Stomach (tissue), 9 donors: ENCODE measurements around the gene BCHE. TPM values are rescaled to one million over a fixed set of nuclear protein-coding genes. Genes with fewer than 3 reads are reported as not detected.
A peak's percentile ranks its signal among the peaks of the same experiment; 100 is the strongest.

ENCODE experiments used
- DNase-seq, 2 donors: peaks; one replicate each; pipeline versions ENCODE4 v3.0.0 to v3.0.0-alpha.2; 2013 to 2019
- H3K27ac ChIP-seq, 5 donors: fragments of 200-600 bp in 4 of 5; sonication (generic) in 4 of 5; one replicate each; pipeline ENCODE4 v1.5.1; 2013 to 2019; ENCODE audit warnings: mild to moderate bottlenecking in 1 of 5, moderate library complexity in 1 of 5
- H3K27me3 ChIP-seq, 3 donors: fragments of 200-600 bp; sonication (generic); one replicate each; pipeline ENCODE4 v1.5.1; 2017 to 2019; ENCODE audit warnings: mixed run types in 1 of 3
- H3K36me3 ChIP-seq, 4 donors: fragments of 200-600 bp; sonication (generic); 1 replicate in 3 of 4; 2 replicates in 1 of 4; pipeline ENCODE4 v1.5.1; 2016 to 2019
- H3K4me1 ChIP-seq, 4 donors: fragments of 200-600 bp; sonication (generic); one replicate each; pipeline ENCODE4 v1.5.1; 2016 to 2019
- H3K4me3 ChIP-seq, 4 donors: fragments of 200-600 bp; sonication (generic) in 3 of 4; one replicate each; pipeline ENCODE4 v1.5.1; 2016 to 2019; ENCODE audit warnings: mild to moderate bottlenecking in 1 of 4
- H3K9me3 ChIP-seq, 4 donors: fragments of 200-600 bp; sonication (generic); one replicate each; pipeline ENCODE4 v1.5.1; 2016 to 2019
- EP300 ChIP-seq: sonication (generic); formaldehyde crosslinking; IDR thresholded peaks from one replicate; pipeline ENCODE4 v1.6.1; 2017; ENCODE audit warnings: antibody characterized with exemption
- POLR2A ChIP-seq, 4 donors: fragments of 450-650 bp; IDR thresholded peaks; one replicate each; pipeline ENCODE4 v1.6.1; 2016; ENCODE audit warnings: antibody characterized with exemption in 4 of 4, control low read depth in 2 of 4, mild to moderate bottlenecking in 1 of 4, moderate library complexity in 1 of 4
- POLR2AphosphoS5 ChIP-seq, 3 donors: sonication (generic); formaldehyde crosslinking; IDR thresholded peaks; one replicate each; pipeline ENCODE4 v1.6.1; 2016; ENCODE audit warnings: antibody characterized with exemption in 3 of 3
- WGBS, 5 donors: extraction: QIAGEN DNeasy Blood & Tissue Kit in 3 of 5; methylation state at CpG; one replicate each; pipeline versions ENCODE4 v1.1.5 to v1.1.7; 2013 to 2018; 5-methylcytosine and 5-hydroxymethylcytosine counted together
- intact Hi-C: fragments of 100-400 bp; cut with DNase I; formaldehyde crosslinking; loops from one replicate; pipeline ENCODE4 v1.15.1; 2023; ENCODE audit warnings: low total_unique reads
- polyA plus RNA-seq, 3 donors: library from polyadenylated mRNA; stranded (reverse); fragments of 200-250 nt; gene quantifications; one replicate each; pipeline ENCODE4 v1.2.3, GENCODE V29; 2013
- total RNA-seq, 5 donors: library from RNA; depleted of rRNA; stranded (reverse); fragments of >200 nt; gene quantifications; one replicate each; pipeline versions ENCODE4 v1.1.0 to v1.2.3, GENCODE V29; 2014 to 2016
- TF ChIP-seq, protein P1 (sequence below), 7 experiments: fragments of 450-650 bp in 4 of 7; fragments of 200-600 bp in 3 of 7; sonication (generic) in 3 of 7; IDR thresholded peaks; one replicate each; pipeline ENCODE4 v1.5.1; 2016 to 2019; ENCODE audit warnings: antibody characterized with exemption in 7 of 7, control low read depth in 2 of 7, mild to moderate bottlenecking in 1 of 7
- donor health status: healthy with polysubstance abuse.
- donor health status: Bipolar disorder and iron deficiency.
- donor health status: healthy.

Gene BCHE
- total and polyA plus RNA-seq, 8 donors = 0.31 to 37.8 (median 1.3) TPM; not detected in 1

DNA sequence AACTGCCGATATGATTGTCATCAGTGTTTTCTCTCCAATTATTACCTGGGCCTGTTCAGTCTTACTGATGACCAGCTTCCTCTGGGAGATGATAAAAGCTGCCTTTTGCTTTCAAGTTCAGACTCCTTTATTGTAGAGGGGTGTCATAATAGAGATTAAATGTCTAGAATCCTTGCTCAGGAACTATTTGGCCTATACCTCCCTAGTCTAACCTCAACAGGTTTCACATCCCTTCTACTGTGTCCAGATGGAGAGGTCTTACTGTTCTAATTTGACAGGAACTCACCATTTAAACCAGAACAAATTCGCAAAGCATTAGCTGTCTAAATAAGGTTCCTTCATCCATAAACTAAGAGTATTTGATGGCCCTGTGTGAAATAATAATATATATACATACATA lies 88.0 kb downstream of the BCHE start:
- intact Hi-C loops = no loop called here
- H3K27me3 ChIP-seq = no peaks in the 10 kb centered on the region

GRCh38 chr3:165748094-165748493 lies 89.1 kb downstream of the BCHE start:
- no peak overlapping the region for H3K27ac ChIP-seq
- intact Hi-C loops = no loop called here
- H3K9me3 ChIP-seq = peaks cover 0 to 9% (median 0%) of the 10 kb centered on the region in 4 donors
- no peaks in the 10 kb centered on the region for H3K36me3 ChIP-seq
- peak in 1 of 2 donors; percentile 35 for DNase-seq
- TF ChIP-seq, protein P1, sequence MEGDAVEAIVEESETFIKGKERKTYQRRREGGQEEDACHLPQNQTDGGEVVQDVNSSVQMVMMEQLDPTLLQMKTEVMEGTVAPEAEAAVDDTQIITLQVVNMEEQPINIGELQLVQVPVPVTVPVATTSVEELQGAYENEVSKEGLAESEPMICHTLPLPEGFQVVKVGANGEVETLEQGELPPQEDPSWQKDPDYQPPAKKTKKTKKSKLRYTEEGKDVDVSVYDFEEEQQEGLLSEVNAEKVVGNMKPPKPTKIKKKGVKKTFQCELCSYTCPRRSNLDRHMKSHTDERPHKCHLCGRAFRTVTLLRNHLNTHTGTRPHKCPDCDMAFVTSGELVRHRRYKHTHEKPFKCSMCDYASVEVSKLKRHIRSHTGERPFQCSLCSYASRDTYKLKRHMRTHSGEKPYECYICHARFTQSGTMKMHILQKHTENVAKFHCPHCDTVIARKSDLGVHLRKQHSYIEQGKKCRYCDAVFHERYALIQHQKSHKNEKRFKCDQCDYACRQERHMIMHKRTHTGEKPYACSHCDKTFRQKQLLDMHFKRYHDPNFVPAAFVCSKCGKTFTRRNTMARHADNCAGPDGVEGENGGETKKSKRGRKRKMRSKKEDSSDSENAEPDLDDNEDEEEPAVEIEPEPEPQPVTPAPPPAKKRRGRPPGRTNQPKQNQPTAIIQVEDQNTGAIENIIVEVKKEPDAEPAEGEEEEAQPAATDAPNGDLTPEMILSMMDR (IDR thresholded peaks at IDR 0.05) = no peak
- TF ChIP-seq POLR2A (IDR thresholded peaks at IDR 0.05) (no peak), EP300 (no peak), POLR2AphosphoS5 (IDR thresholded peaks at IDR 0.05) (no peak)
- 51 to 91% (median 78%) methylated on average over 2 of the region's 2 CpGs for WGBS, 5 donors
- no peaks in the 10 kb centered on the region for H3K4me1 ChIP-seq
- H3K27me3 ChIP-seq = no peaks in the 10 kb centered on the region
- H3K4me3 ChIP-seq = no peak overlapping the region

More for the DNA sequence above, 88.0 kb downstream of the BCHE start:
- Histone ChIP-seq H3K4me1 (no peaks in the 10 kb centered on the region), H3K36me3 (no peaks in the 10 kb centered on the region), H3K27ac (no peak overlapping the region), H3K9me3 (peaks cover 0 to 9% (median 0%) of the 10 kb centered on the region in 4 donors), H3K4me3 (no peak overlapping the region)
- 79 to 92% (median 83%) methylated on average over 2 of the region's 2 CpGs for WGBS, 5 donors
- no peak for DNase-seq
- TF ChIP-seq POLR2AphosphoS5 (IDR thresholded peaks at IDR 0.05) (no peak), EP300 (no peak), POLR2A (IDR thresholded peaks at IDR 0.05) (no peak)
- TF ChIP-seq, protein P1 (IDR thresholded peaks at IDR 0.05) = no peak

DNA sequence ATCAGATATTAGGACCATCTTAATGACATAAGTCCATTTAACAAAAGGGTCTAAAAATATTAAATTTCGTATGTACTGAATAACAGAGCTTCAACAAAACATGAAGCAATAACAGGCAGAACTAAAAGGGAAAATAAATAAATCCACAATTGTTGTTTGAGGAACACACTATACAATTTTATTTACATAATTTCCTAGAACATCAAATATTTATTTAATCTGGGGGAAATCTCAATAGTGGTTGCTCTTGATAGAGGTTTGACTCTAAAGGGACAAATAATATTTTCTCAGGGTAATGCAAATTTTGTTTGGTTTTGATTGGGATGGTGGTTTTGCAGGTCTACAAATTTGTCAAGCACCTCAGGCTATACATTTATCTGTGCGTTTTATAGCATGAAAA lies 90.3 kb downstream of the BCHE start:
- H3K36me3 ChIP-seq = no peaks in the 10 kb centered on the region
- 46 to 69% (median 53%) methylated on average over 2 of the region's 2 CpGs for WGBS, 5 donors
- no peaks in the 10 kb centered on the region for H3K4me1 ChIP-seq
- H3K9me3 ChIP-seq = peaks cover 0 to 9% (median 0%) of the 10 kb centered on the region in 4 donors
- intact Hi-C loops = no loop called here
- TF ChIP-seq POLR2AphosphoS5 (IDR thresholded peaks at IDR 0.05) (no peak), POLR2A (IDR thresholded peaks at IDR 0.05) (no peak), EP300 (no peak)
- TF ChIP-seq, protein P1 (IDR thresholded peaks at IDR 0.05) = no peak
- no peak for DNase-seq
- no peak overlapping the region for H3K4me3 ChIP-seq
- no peaks in the 10 kb centered on the region for H3K27me3 ChIP-seq
- no peak overlapping the region for H3K27ac ChIP-seq

GRCh38 chr3:165744025-165744424 lies 93.2 kb downstream of the BCHE start:
- Histone ChIP-seq H3K27me3 (no peaks in the 10 kb centered on the region), H3K9me3 (no peaks in the 10 kb centered on the region), H3K4me1 (no peaks in the 10 kb centered on the region), H3K4me3 (no peak overlapping the region), H3K27ac (no peak overlapping the region), H3K36me3 (no peaks in the 10 kb centered on the region)
- no peak for TF ChIP-seq EP300
- TF ChIP-seq POLR2A (IDR thresholded peaks at IDR 0.05) = no peak
- TF ChIP-seq, protein P1 (IDR thresholded peaks at IDR 0.05) = no peak
- TF ChIP-seq POLR2AphosphoS5 (IDR thresholded peaks at IDR 0.05) = no peak
- intact Hi-C loops = no loop called here
- DNase-seq = no peak
- 67 to 95% (median 90%) methylated on average over 3 of the region's 3 CpGs for WGBS, 5 donors
